GM19043 (cell line): ENCODE measurements around the gene IL1RAP.

Experiments used
- ATAC-seq: cut with Tn5 transposase; IDR thresholded peaks from one replicate; pipeline ENCODE4 v1.9.1; 2021; ENCODE audit warnings: low read depth; ENCODE audit not compliant: unreplicated experiment

IL1RAP gene

GRCh38 chr3:190538288-190538687 is 24.4 kb downstream of the IL1RAP start:
- ATAC-seq, result no peak

GRCh38 chr3:190539526-190539925 is 25.6 kb downstream of the IL1RAP start:
- ATAC-seq, result no peak

- no peak for ATAC-seq
These were observed 27.1 kb downstream of the IL1RAP start for GRCh38 chr3:190541008-190541407.

GRCh38 chr3:190541560-190541959 is 27.7 kb downstream of the IL1RAP start:
- ATAC-seq, result no peak

- no peak for ATAC-seq
These were observed 29.0 kb downstream of the IL1RAP start for GRCh38 chr3:190542846-190543245.

- ATAC-seq, result no peak
These were observed 29.8 kb downstream of the IL1RAP start for GRCh38 chr3:190543671-190544070.

- no peak for ATAC-seq
These were observed 31.3 kb downstream of the IL1RAP start for GRCh38 chr3:190545191-190545590.

- ATAC-seq, result no peak
These were observed 33.1 kb downstream of the IL1RAP start for GRCh38 chr3:190546881-190547510.

- ATAC-seq, result no peak
These were observed 34.3 kb downstream of the IL1RAP start for GRCh38 chr3:190548031-190548656.

GRCh38 chr3:190552021-190552420 is 38.1 kb downstream of the IL1RAP start:
- no peak for ATAC-seq

- ATAC-seq, result no peak
These were observed 39.3 kb downstream of the IL1RAP start for GRCh38 chr3:190552969-190553759.

GRCh38 chr3:190554197-190554596 is 40.3 kb downstream of the IL1RAP start:
- no peak for ATAC-seq

- no peak for ATAC-seq
These were observed 42.5 kb downstream of the IL1RAP start for GRCh38 chr3:190556351-190556750.

- no peak for ATAC-seq
These were observed 43.4 kb downstream of the IL1RAP start for GRCh38 chr3:190557296-190557695.

GRCh38 chr3:190558316-190558715 is 44.4 kb downstream of the IL1RAP start:
- no peak for ATAC-seq

- no peak for ATAC-seq
These were observed 44.9 kb downstream of the IL1RAP start for GRCh38 chr3:190558796-190559195.

- ATAC-seq, result no peak
These were observed 46.4 kb downstream of the IL1RAP start for GRCh38 chr3:190560013-190560895.

- no peak for ATAC-seq
These were observed 49.1 kb downstream of the IL1RAP start for GRCh38 chr3:190562866-190563510.

GRCh38 chr3:190564175-190564574 is 50.3 kb downstream of the IL1RAP start:
- ATAC-seq, result no peak
